Left ventricle myocardium inferior (tissue), 1 donor: ENCODE data around the gene CDC14A. TPM values are rescaled to one million over a fixed set of nuclear protein-coding genes. Genes with fewer than 3 reads are reported as not detected.

Experiments
- DNase-seq: peaks from one replicate; pipeline ENCODE4 v3.0.0-alpha.2; 2020
- H3K27ac ChIP-seq: fragments of 200-600 bp; replicated peaks from 2 replicates; pipeline ENCODE4 v1.8.0; 2021
- H3K27me3 ChIP-seq: fragments of 200-600 bp; 2 replicates; pipeline ENCODE4 v1.8.0; 2021; ENCODE audit warnings: low read depth
- H3K36me3 ChIP-seq: fragments of 200-600 bp; 2 replicates; pipeline ENCODE4 v1.8.0; 2021
- H3K4me1 ChIP-seq: fragments of 200-600 bp; 2 replicates; pipeline ENCODE4 v1.8.0; 2021
- H3K4me3 ChIP-seq: fragments of 200-600 bp; 2 replicates; pipeline ENCODE4 v1.8.0; 2021; ENCODE audit warnings: mild to moderate bottlenecking, moderate library complexity
- H3K9me3 ChIP-seq: fragments of 200-600 bp; replicated peaks from 2 replicates; pipeline ENCODE4 v1.8.0; 2021
- intact Hi-C: fragments of 100-400 bp; cut with micrococcal nuclease; formaldehyde crosslinking; loops from one replicate; pipeline ENCODE4 v1.11.0; 2022
- total RNA-seq: library from RNA; stranded (reverse); fragmentation: NEBNext Ultra II Directional; extraction: Animal tissue kit (Norgen Biotek cat#: 25700); gene quantifications from one replicate; pipeline ENCODE4 v1.2.1, GENCODE V29; 2021
- TF ChIP-seq, protein P1 (sequence below): fragments of 200-600 bp; IDR thresholded peaks from 2 replicates; pipeline ENCODE4 v1.8.0; 2021; ENCODE audit warnings: antibody characterized with exemption, mild to moderate bottlenecking, borderline replicate concordance
- donor health status: DM: no; HTN: yes; CAD: no; lungs with severe emphysema.

The CDC14A gene
- total RNA-seq, 1 donor from 2014 or later: 2.4 TPM

DNA sequence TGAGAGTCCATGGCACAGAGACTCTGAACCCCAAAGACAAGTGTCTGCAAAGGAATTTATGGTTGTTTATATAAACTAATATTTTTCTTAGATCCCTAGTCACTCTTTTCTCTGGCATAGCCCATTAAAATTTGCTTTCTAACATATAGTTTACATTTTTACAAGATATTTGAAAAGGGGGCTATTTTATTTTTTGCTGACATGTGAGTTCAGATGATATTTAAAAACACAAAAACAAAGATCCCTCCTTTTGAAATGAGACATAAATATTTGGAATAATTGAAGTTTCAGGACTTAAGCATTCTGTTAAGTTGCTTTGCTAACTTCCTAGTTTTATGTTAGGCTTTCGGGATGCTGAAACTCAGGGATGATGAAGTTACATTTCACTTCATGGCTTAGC is 86.1 kb downstream of the CDC14A start:
- Histone ChIP-seq H3K27me3 (no peaks in the 10 kb centered on the region), H3K4me1 (peaks cover 25% of the 10 kb centered on the region), H3K27ac (no peak overlapping the region), H3K9me3 (no peaks in the 10 kb centered on the region), H3K4me3 (no peak overlapping the region), H3K36me3 (no peaks in the 10 kb centered on the region)
- intact Hi-C loops: no loop called here
- TF ChIP-seq, protein P1, sequence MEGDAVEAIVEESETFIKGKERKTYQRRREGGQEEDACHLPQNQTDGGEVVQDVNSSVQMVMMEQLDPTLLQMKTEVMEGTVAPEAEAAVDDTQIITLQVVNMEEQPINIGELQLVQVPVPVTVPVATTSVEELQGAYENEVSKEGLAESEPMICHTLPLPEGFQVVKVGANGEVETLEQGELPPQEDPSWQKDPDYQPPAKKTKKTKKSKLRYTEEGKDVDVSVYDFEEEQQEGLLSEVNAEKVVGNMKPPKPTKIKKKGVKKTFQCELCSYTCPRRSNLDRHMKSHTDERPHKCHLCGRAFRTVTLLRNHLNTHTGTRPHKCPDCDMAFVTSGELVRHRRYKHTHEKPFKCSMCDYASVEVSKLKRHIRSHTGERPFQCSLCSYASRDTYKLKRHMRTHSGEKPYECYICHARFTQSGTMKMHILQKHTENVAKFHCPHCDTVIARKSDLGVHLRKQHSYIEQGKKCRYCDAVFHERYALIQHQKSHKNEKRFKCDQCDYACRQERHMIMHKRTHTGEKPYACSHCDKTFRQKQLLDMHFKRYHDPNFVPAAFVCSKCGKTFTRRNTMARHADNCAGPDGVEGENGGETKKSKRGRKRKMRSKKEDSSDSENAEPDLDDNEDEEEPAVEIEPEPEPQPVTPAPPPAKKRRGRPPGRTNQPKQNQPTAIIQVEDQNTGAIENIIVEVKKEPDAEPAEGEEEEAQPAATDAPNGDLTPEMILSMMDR: no peak
- no peak for DNase-seq

DNA sequence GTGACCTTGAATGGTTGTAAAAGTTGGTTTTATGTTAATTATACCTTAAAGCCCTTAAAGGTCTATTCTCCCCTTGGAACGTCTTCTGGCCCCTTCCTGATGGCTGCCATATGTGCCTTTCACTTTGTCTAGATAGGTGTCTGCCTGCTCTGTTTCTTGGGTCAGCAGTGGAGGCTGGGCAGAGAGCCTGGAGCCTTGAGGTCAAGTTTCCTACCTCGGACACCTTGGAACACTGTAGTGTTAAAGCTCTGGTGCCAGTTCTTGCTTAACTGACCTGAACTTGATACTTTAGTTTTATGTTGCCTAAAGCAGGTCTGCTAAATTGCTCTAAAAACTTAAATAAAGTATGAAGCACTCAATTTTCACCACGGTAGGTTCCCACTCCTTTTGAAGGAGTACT is 86.5 kb downstream of the CDC14A start:
- no peaks in the 10 kb centered on the region for H3K9me3 ChIP-seq
- DNase-seq: no peak
- no peaks in the 10 kb centered on the region for H3K36me3 ChIP-seq
- H3K27ac ChIP-seq: peak overlapping the region; percentile 60
- no peaks in the 10 kb centered on the region for H3K27me3 ChIP-seq
- intact Hi-C loops: no loop called here
- no peak overlapping the region for H3K4me3 ChIP-seq
- H3K4me1 ChIP-seq: peaks cover 29% of the 10 kb centered on the region
- TF ChIP-seq, protein P1: no peak

DNA sequence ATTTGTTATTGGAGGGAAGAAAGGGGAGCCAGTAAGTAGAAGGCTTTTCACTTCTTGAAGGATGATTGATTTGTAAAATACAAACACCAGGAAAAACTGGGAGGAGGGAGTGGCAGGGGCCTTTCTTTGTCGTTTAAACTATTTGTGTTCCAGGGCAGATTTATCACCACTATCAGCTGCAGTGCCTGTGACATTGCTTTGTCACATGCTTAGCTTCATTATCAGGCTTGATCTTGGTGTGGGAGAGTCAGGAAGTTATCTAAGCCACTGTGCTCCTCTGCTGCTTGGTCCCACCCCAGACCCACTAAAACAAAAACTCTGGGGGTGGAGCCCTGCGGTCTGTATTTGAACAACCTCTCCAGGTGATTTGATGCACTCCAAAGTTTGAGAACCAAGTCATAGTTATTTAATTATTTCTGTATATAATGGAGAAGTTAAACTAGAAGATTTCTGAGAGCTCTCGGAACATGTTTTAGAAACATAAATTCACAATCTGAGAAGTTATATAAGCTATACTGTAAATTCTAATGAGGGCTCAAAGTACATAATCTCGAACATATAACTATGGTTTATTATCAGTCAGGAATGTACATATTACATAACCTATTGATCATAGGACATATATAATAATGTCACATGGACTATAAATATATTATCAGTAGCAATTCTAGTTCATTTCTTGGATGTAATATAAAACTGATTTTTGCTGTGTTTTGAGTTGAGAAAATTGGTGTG is 87.9 kb downstream of the CDC14A start:
- peak overlapping the region; percentile 60 for H3K27ac ChIP-seq
- TF ChIP-seq, protein P1: no peak
- H3K36me3 ChIP-seq: no peaks in the 10 kb centered on the region
- H3K4me1 ChIP-seq: peaks cover 37% of the 10 kb centered on the region
- DNase-seq: no peak
- intact Hi-C loops: loop anchor here (10.0 kb wide), 1 partner anchor 85 kb away; the partner anchor contains the start of gene CDC14A
- no peak overlapping the region for H3K4me3 ChIP-seq
- H3K27me3 ChIP-seq: no peaks in the 10 kb centered on the region
- no peaks in the 10 kb centered on the region for H3K9me3 ChIP-seq

DNA sequence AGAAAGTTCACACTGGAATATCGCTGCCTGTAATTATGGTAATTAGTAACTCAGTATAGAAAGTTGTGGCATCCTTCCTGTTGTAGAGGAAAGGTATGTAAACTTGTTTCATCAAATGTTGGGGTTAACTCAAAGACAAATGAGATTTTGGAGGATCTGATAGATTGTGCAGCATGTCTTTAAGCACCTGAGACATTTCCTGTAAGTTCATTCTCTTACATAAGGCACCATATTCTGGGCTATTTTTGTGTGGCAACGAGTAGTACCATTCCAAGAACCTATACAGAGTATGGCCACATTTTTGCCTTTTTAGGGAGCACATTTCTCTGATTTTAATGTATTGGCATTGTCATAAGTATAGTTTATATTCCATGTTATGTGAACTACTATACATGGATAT is 88.8 kb downstream of the CDC14A start:
- no peaks in the 10 kb centered on the region for H3K27me3 ChIP-seq
- DNase-seq: no peak
- H3K4me1 ChIP-seq: peaks cover 37% of the 10 kb centered on the region
- intact Hi-C loops: loop anchor here (10.0 kb wide), 1 partner anchor 86 kb away; the partner anchor contains the start of gene CDC14A
- no peaks in the 10 kb centered on the region for H3K9me3 ChIP-seq
- H3K27ac ChIP-seq: no peak overlapping the region
- H3K4me3 ChIP-seq: no peak overlapping the region
- TF ChIP-seq, protein P1: no peak
- no peaks in the 10 kb centered on the region for H3K36me3 ChIP-seq

DNA sequence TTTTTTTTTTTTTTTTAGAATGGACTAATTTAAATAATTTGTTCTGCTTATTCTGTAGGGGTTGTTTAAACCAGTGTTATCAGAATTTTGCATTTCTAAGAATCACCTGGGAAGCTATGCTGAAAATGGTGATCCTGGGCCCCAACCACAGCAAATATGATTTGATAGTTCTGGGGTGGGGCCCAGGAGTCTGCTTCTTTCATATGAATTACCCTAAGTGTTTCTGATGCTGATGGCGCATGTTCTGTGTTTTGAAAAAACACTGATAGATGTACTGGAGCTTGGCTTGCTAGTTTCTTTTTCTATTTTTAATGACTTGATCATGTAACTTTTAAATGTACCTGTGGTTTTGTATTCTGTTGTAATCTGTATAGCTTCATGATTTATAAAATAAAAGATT is 89.3 kb downstream of the CDC14A start:
- TF ChIP-seq, protein P1: no peak
- Histone ChIP-seq H3K4me1 (peaks cover 37% of the 10 kb centered on the region), H3K36me3 (no peaks in the 10 kb centered on the region), H3K9me3 (no peaks in the 10 kb centered on the region), H3K4me3 (no peak overlapping the region), H3K27ac (no peak overlapping the region), H3K27me3 (no peaks in the 10 kb centered on the region)
- DNase-seq: no peak
- intact Hi-C loops: loop anchor here (10.0 kb wide), 1 partner anchor 87 kb away; the partner anchor contains the start of gene CDC14A
